HepG2 (cell line): Measurements from ENCODE around the gene RRAD. TPM values are rescaled to one million over a fixed set of nuclear protein-coding genes. Genes with fewer than 3 reads are reported as not detected.
A peak's percentile ranks its signal among the peaks of the same experiment; 100 is the strongest.

Experiments used
- AFF4 ChIP-seq: sonication (generic); formaldehyde crosslinking; IDR thresholded peaks from 2 replicates; pipeline ENCODE4 v1.4.0; 2020; ENCODE audit warnings: missing genetic modification reagents
- AHR ChIP-seq: IDR thresholded peaks from 2 replicates; pipeline ENCODE4 v1.6.1; 2018; ENCODE audit warnings: missing genetic modification reagents, missing compliant biosample characterization
- BHLHE40 ChIP-seq: IDR thresholded peaks from 2 replicates; pipeline ENCODE4 v1.6.1; 2011; ENCODE audit warnings: low read length, improper control_type of control experiment
- CERS6 ChIP-seq: sonication (generic); formaldehyde crosslinking; IDR thresholded peaks from 2 replicates; pipeline ENCODE4 v1.5.0; 2020; ENCODE audit warnings: missing genetic modification reagents
- DR1 ChIP-seq: sonication (generic); formaldehyde crosslinking; IDR thresholded peaks from 2 replicates; pipeline ENCODE4 v1.8.0; 2021; ENCODE audit warnings: mild to moderate bottlenecking, missing genetic modification reagents, inconsistent platforms
- HCFC1 ChIP-seq: fragments of 150-350 bp; IDR thresholded peaks from 2 replicates; pipeline ENCODE4 v1.6.1; 2014; ENCODE audit warnings: low read depth, low read length
- KAT7 ChIP-seq: IDR thresholded peaks from 2 replicates; pipeline ENCODE4 v1.6.1; 2018; ENCODE audit warnings: borderline replicate concordance, missing compliant biosample characterization
- KDM2A ChIP-seq: sonication (generic); formaldehyde crosslinking; IDR thresholded peaks from 2 replicates; pipeline ENCODE4 v1.4.0; 2020; ENCODE audit warnings: low read depth, missing genetic modification reagents, borderline replicate concordance
- LRRFIP1 ChIP-seq: sonication (generic); formaldehyde crosslinking; conservative IDR thresholded peaks from 2 replicates; pipeline ENCODE4 v1.4.0; 2020; ENCODE audit warnings: missing genetic modification reagents
- MYNN ChIP-seq: sonication (generic); formaldehyde crosslinking; IDR thresholded peaks from 2 replicates; pipeline ENCODE4 v1.4.0; 2020; ENCODE audit warnings: mild to moderate bottlenecking, low read depth, missing genetic modification reagents
- ZBTB43 ChIP-seq: sonication (generic); formaldehyde crosslinking; conservative IDR thresholded peaks from 2 replicates; pipeline ENCODE4 v1.4.0; 2020; ENCODE audit warnings: missing genetic modification reagents
- ZNF296 ChIP-seq: sonication (generic); formaldehyde crosslinking; conservative IDR thresholded peaks from 2 replicates; pipeline ENCODE4 v1.5.0; 2020; ENCODE audit warnings: mild to moderate bottlenecking, missing genetic modification reagents
- ZNF609 ChIP-seq: sonication (generic); formaldehyde crosslinking; IDR thresholded peaks from 2 replicates; pipeline ENCODE4 v1.4.0; 2020; ENCODE audit warnings: mild to moderate bottlenecking, missing genetic modification reagents, borderline replicate concordance
- ZNF672 ChIP-seq: sonication (generic); formaldehyde crosslinking; IDR thresholded peaks from 2 replicates; pipeline ENCODE4 v1.8.1; 2022; ENCODE audit warnings: missing genetic modification reagents
- polyA plus RNA-seq, 8 experiments: library from polyadenylated mRNA; depleted of rRNA in 3 of 8; stranded (reverse) in 7 of 8; unstranded in 1 of 8; fragments of >200 nt; fragmentation: Illumina TruSeq in 4 of 8; extraction: Trizol in 4 of 8; gene quantifications; 2 replicates each; pipeline versions ENCODE4 v1.2.1 to v1.2.3, GENCODE V29; 2011 to 2016; ENCODE audit warnings: low read depth in 4 of 8, missing spikeins in 1 of 8, mixed read lengths in 1 of 8; ENCODE audit not compliant: insufficient read depth in 1 of 8
- total RNA-seq, 5 experiments: library from RNA; depleted of rRNA; stranded (reverse); fragments of >200 nt; fragmentation: Illumina TruSeq; extraction: Trizol; gene quantifications; 2 replicates each; pipeline ENCODE4 v1.2.3, GENCODE V29; 2016; ENCODE audit warnings: low read depth in 1 of 5

RRAD gene
- total and polyA plus RNA-seq, 2 of the 13 experiments (the other 11 are each of a cell fraction or from before 2014, with no cell fraction given): 0.80 to 1.1 TPM

- TF ChIP-seq AFF4 (CRISPR knock-in tag) (no peak), AHR (no peak; the same call in 1 of the 2 replicates), ZNF296 (no peak), CERS6 (CRISPR knock-in tag) (no peak), MYNN (CRISPR knock-in tag) (no peak), KAT7 (CRISPR knock-in tag) (no peak), HCFC1 (no peak), LRRFIP1 (CRISPR knock-in tag) (no peak), BHLHE40 (0 out of 2 replicates have a peak, but pooled peaks have one; percentile 34), DR1 (CRISPR knock-in tag) (no peak; the same call in 1 of the 2 replicates), ZNF609 (CRISPR knock-in tag) (peak; percentile 66; the same call in 1 of the 2 replicates), ZBTB43 (CRISPR knock-in tag) (no peak; the same call in 1 of the 2 replicates), ZNF672 (no peak), KDM2A (peak; percentile 61; the same call in 1 of the 2 replicates)
These were observed 20.3 kb downstream of the RRAD start (continued) for GRCh38 chr16:66904846-66905632.
